PC-9 (cell line): ENCODE data around the gene RPS3A. TPM values are rescaled to one million over a fixed set of nuclear protein-coding genes. Genes with fewer than 3 reads are reported as not detected.

ENCODE experiments used
- BruUV-seq: library from RNA; stranded (reverse); fragments of 400-500 nt; replicated peaks from 2 replicates; lab custom pipeline; 2021; lab: Mats Ljungman, UMichigan
- CTCF ChIA-PET: fragments of 300-600 bp; sonication (Branson Sonifier 250); formaldehyde crosslinking; loops from one replicate; lab custom pipeline; 2022; ENCODE audit warnings: antibody characterized with exemption; lab: Charles Lee
- POLR2A ChIA-PET: fragments of 300-600 bp; sonication (Branson Sonifier 250); formaldehyde crosslinking; loops from one replicate; lab custom pipeline; 2022; ENCODE audit warnings: antibody characterized with exemption; ENCODE audit not compliant: unreplicated experiment; lab: Charles Lee
- DNase-seq, 2 experiments: peaks; one replicate each; pipeline versions ENCODE4 v3.0.0 to v3.0.0-alpha.2; 2015 to 2022; ENCODE audit warnings: mixed read lengths in 1 of 2
- H2AFZ ChIP-seq: fragments of 200-600 bp; sonication (generic); 2 replicates; pipeline ENCODE4 v1.8.1; 2017; ENCODE audit warnings: antibody characterized with exemption
- H3F3A ChIP-seq: fragments of 200-600 bp; sonication (generic); 2 replicates; pipeline ENCODE4 v1.8.1; 2017; ENCODE audit warnings: antibody characterized with exemption, mild to moderate bottlenecking, low read depth; ENCODE audit not compliant: insufficient read depth
- H3K27ac ChIP-seq: fragments of 200-600 bp; sonication (generic); 2 replicates; pipeline ENCODE4 v1.6.1; 2016; ENCODE audit warnings: mixed run types
- H3K27me3 ChIP-seq: fragments of 200-600 bp; sonication (generic); 2 replicates; pipeline ENCODE4 v1.6.1; 2016; ENCODE audit warnings: low read depth, mixed run types; ENCODE audit not compliant: insufficient read depth
- H3K36me3 ChIP-seq: fragments of 200-600 bp; sonication (generic); 2 replicates; pipeline ENCODE4 v1.6.1; 2016; ENCODE audit warnings: low read depth, mixed run types
- H3K4me1 ChIP-seq: fragments of 200-600 bp; sonication (generic); replicated peaks from 2 replicates; pipeline ENCODE4 v1.6.1; 2016; ENCODE audit warnings: mixed run types; ENCODE audit not compliant: insufficient read depth
- H3K4me2 ChIP-seq: fragments of 200-600 bp; sonication (generic); 2 replicates; pipeline ENCODE4 v1.6.1; 2017; ENCODE audit warnings: mixed run types
- H3K4me3 ChIP-seq: fragments of 200-600 bp; sonication (generic); 2 replicates; pipeline ENCODE4 v1.6.1; 2016; ENCODE audit warnings: mixed run types
- H3K79me2 ChIP-seq: fragments of 200-600 bp; sonication (generic); 2 replicates; pipeline ENCODE4 v1.6.1; 2017; ENCODE audit warnings: low read depth, mixed run types
- H3K9me2 ChIP-seq: fragments of 200-600 bp; sonication (generic); 2 replicates; pipeline ENCODE4 v1.8.1; 2017; ENCODE audit warnings: mild to moderate bottlenecking; ENCODE audit not compliant: insufficient read depth
- H3K9me3 ChIP-seq: fragments of 200-600 bp; sonication (generic); 2 replicates; pipeline ENCODE4 v1.8.1; 2016; ENCODE audit warnings: low read depth; ENCODE audit not compliant: insufficient read depth
- H4K20me1 ChIP-seq: fragments of 200-600 bp; sonication (generic); 2 replicates; pipeline ENCODE4 v1.8.1; 2017; ENCODE audit not compliant: insufficient read depth
- CTCF ChIP-seq: fragments of 200-600 bp; sonication (generic); conservative IDR thresholded peaks from 2 replicates; pipeline ENCODE4 v1.6.1; 2017; ENCODE audit warnings: mixed run types, antibody characterized with exemption, mild to moderate bottlenecking, moderate library complexity
- EZH2 ChIP-seq: fragments of 200-600 bp; sonication (generic); IDR thresholded peaks from 2 replicates; pipeline ENCODE4 v1.8.0; 2017; ENCODE audit warnings: antibody characterized with exemption, low read depth
- intact Hi-C: fragments of 100-400 bp; cut with micrococcal nuclease; formaldehyde crosslinking; loops from one replicate; pipeline ENCODE4 v1.10.0; 2022; ENCODE audit not compliant: unreplicated experiment
- total RNA-seq: library from RNA; stranded (reverse); gene quantifications from 2 replicates; pipeline ENCODE4 v1.2.3, GENCODE V29; 2021

RPS3A gene
- total RNA-seq, 1 experiment from 2014 or later: 1,663 TPM

GRCh38 chr4:151087467-151087866 lies 12.0 kb upstream of the RPS3A start:
- no peak for DNase-seq
- Histone ChIP-seq H2AFZ (no peak overlapping the region), H3K79me2 (no peaks in the 10 kb centered on the region), H3F3A (no peaks in the 10 kb centered on the region), H3K27ac (no peak overlapping the region), H3K4me2 (no peak overlapping the region), H3K27me3 (no peaks in the 10 kb centered on the region), H3K36me3 (no peaks in the 10 kb centered on the region), H3K9me3 (no peaks in the 10 kb centered on the region), H3K9me2 (no peaks in the 10 kb centered on the region), H3K4me3 (no peak overlapping the region), H3K4me1 (no peaks in the 10 kb centered on the region), H4K20me1 (no peaks in the 10 kb centered on the region)
- BruUV-seq: no TSS peak
- POLR2A ChIA-PET: no interaction called here
- intact Hi-C loops: no loop called here
- CTCF ChIA-PET: no interaction called here
- no peak for TF ChIP-seq EZH2
- TF ChIP-seq CTCF: no peak

DNA sequence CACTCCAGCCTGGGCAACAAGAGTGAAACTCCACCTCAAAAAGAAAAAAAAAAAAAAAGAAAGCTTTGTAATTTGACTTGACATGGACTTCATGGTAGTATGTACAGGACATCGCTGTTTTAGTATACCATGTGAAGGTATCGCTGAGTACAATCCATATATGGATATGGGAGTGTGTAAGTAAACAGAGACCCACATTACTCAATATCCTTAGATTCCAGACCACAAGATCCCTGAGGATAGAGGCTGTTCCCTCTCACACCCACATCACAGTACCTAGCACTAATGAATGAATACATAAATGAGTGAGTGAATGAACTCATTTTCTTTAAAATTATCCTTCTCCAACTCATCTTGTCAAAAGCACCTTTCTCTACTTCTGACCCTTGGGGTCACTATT lies 8.4 kb upstream of the RPS3A start:
- H3F3A ChIP-seq: no peaks in the 10 kb centered on the region
- TF ChIP-seq EZH2 (no peak), CTCF (no peak)
- no peaks in the 10 kb centered on the region for H4K20me1 ChIP-seq
- no peaks in the 10 kb centered on the region for H3K79me2 ChIP-seq
- DNase-seq: no peak
- no peaks in the 10 kb centered on the region for H3K9me3 ChIP-seq
- no peaks in the 10 kb centered on the region for H3K27me3 ChIP-seq
- POLR2A ChIA-PET: no interaction called here
- no peak overlapping the region for H3K27ac ChIP-seq
- no TSS peak for BruUV-seq
- no peak overlapping the region for H3K4me3 ChIP-seq
- H3K4me2 ChIP-seq: no peak overlapping the region
- no peaks in the 10 kb centered on the region for H3K36me3 ChIP-seq
- intact Hi-C loops: no loop called here
- H2AFZ ChIP-seq: no peak overlapping the region
- H3K4me1 ChIP-seq: no peaks in the 10 kb centered on the region
- CTCF ChIA-PET: interaction anchor here (0.7 kb wide), 1 partner anchor 9 kb away, joined by 4 read pairs; no protein-coding TSS in a partner anchor
- H3K9me2 ChIP-seq: no peaks in the 10 kb centered on the region

- no peak overlapping the region for H3K4me3 ChIP-seq
- no peaks in the 10 kb centered on the region for H3K9me3 ChIP-seq
- no peaks in the 10 kb centered on the region for H3K9me2 ChIP-seq
- H2AFZ ChIP-seq: no peak overlapping the region
- no peak overlapping the region for H3K27ac ChIP-seq
- no peaks in the 10 kb centered on the region for H4K20me1 ChIP-seq
- ChIA-PET POLR2A (no interaction called here), CTCF (no interaction called here)
- no peaks in the 10 kb centered on the region for H3K36me3 ChIP-seq
- no peaks in the 10 kb centered on the region for H3K27me3 ChIP-seq
- H3F3A ChIP-seq: no peaks in the 10 kb centered on the region
- DNase-seq: no peak
- TF ChIP-seq CTCF: no peak
- TF ChIP-seq EZH2: no peak
- intact Hi-C loops: no loop called here
- H3K79me2 ChIP-seq: no peaks in the 10 kb centered on the region
- H3K4me1 ChIP-seq: no peaks in the 10 kb centered on the region
- BruUV-seq: no TSS peak
- no peak overlapping the region for H3K4me2 ChIP-seq
Observed at GRCh38 chr4:151092488-151092887, 6.9 kb upstream of the RPS3A start.
